Measurements from ENCODE around the gene PCGF3. TPM values are rescaled to one million over a fixed set of nuclear protein-coding genes. Genes with fewer than 3 reads are reported as not detected.
"Not testable (repeated sequence)": the region's sequence is repeated elsewhere in the genome, so short reads cannot be mapped to it uniquely, and the experiment has no call there.

The PCGF3 gene
- polyA plus RNA-seq, 3 donors from 2014 or later = 6.5 to 7.5 (median 6.6) TPM

- Mint-ChIP-seq H3K27ac (no peak overlapping the region), H3K4me3 (no peak overlapping the region), H3K36me3 (peaks cover 13 to 27% (median 24%) of the 10 kb centered on the region in 3 donors), H3K4me1 (peaks cover 4 to 12% of the 10 kb centered on the region in 2 donors), H3K9me3 (no peaks in the 10 kb centered on the region), H3K27me3 (ENCODE audit: low read depth in 3 of 3) (peaks cover 0 to 7% (median 0%) of the 10 kb centered on the region in 3 donors)
- DNase-seq = no peak
These were observed 26.9 kb downstream of the PCGF3 start for GRCh38 chr4:732486-732885.

- H3K4me1 Mint-ChIP-seq = peaks cover 2 to 7% of the 10 kb centered on the region in 2 donors
- no peaks in the 10 kb centered on the region for H3K9me3 Mint-ChIP-seq
- H3K36me3 Mint-ChIP-seq = peaks cover 16 to 33% (median 20%) of the 10 kb centered on the region in 3 donors
- H3K27ac Mint-ChIP-seq = no peak overlapping the region
- no peak overlapping the region for H3K4me3 Mint-ChIP-seq
- peaks cover 0 to 7% (median 0%) of the 10 kb centered on the region in 3 donors for H3K27me3 Mint-ChIP-seq (ENCODE audit: low read depth in 3 of 3)
- DNase-seq = no peak
These were observed 27.4 kb downstream of the PCGF3 start for GRCh38 chr4:732911-733630.

DNA sequence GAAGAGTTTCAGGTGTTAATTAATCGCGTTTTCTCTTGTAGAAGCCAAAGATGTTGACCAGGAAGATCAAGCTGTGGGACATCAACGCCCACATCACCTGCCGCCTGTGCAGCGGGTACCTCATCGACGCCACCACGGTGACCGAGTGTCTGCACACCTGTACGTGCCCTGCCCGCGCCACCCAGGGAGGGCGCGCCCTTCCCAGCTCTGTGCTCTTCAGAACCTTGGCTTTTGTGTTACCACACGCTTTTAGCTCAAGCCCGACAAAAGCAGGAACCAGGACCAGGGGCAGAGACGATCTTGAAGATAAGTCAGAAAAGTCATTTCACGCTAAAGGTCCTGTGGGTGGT is 28.0 kb downstream of the PCGF3 start:
- peaks cover 2 to 5% of the 10 kb centered on the region in 2 donors for H3K4me1 Mint-ChIP-seq
- H3K9me3 Mint-ChIP-seq = no peaks in the 10 kb centered on the region
- DNase-seq = no peak
- H3K4me3 Mint-ChIP-seq = no peak overlapping the region
- H3K27ac Mint-ChIP-seq = no peak overlapping the region
- peaks cover 0 to 7% (median 0%) of the 10 kb centered on the region in 3 donors for H3K27me3 Mint-ChIP-seq (ENCODE audit: low read depth in 3 of 3)
- peaks cover 16 to 35% (median 20%) of the 10 kb centered on the region in 3 donors for H3K36me3 Mint-ChIP-seq

DNA sequence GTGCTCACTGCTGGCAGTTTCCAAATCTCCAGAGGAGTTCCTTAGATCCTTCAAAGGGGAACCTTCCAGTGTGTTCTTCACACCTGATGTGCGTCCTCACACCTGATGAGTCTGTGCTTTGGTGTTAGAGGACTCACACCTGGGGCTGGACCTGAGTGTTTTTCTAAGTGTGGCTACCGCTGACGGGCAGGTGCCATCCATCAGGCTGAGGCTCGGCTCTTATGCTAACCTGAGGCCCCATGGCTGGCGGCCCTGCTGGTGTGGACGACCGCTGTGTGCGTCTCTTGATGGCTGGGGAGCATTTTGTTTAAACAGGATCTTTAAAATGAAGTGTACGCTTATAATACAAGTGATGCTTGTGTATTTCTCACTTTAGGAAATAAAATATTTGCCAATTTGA is 28.4 kb downstream of the PCGF3 start:
- Mint-ChIP-seq H3K27me3 (ENCODE audit: low read depth in 3 of 3) (peaks cover 0 to 7% (median 0%) of the 10 kb centered on the region in 3 donors), H3K27ac (no peak overlapping the region), H3K4me1 (peaks cover 2 to 5% of the 10 kb centered on the region in 2 donors), H3K36me3 (peaks cover 16 to 35% (median 20%) of the 10 kb centered on the region in 3 donors), H3K9me3 (no peaks in the 10 kb centered on the region), H3K4me3 (no peak overlapping the region)
- DNase-seq = no peak

DNA sequence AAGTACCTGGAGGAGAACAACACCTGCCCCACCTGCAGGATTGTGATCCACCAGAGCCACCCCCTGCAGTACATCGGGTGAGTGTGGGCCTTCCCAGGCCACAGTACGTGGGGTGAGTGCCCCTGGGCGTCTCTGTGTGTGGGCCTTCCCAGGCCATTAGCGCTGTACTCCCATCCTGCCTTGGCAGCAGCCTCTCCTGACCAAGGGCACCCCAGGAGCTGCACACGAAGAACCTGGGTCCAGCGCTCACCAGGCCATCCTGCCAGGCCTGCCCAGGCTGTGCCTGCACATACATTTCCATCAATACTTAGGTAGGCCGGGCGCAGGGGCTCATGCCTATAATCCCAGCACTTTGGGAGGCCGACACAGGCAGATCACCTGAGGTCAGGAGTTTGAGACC is 29.3 kb downstream of the PCGF3 start:
- DNase-seq = no peak
- peaks cover 0 to 2% of the 10 kb centered on the region in 2 donors for H3K4me1 Mint-ChIP-seq
- peaks cover 12 to 32% (median 16%) of the 10 kb centered on the region in 3 donors for H3K36me3 Mint-ChIP-seq
- no peak overlapping the region for H3K4me3 Mint-ChIP-seq
- peaks cover 0 to 7% (median 0%) of the 10 kb centered on the region in 3 donors for H3K27me3 Mint-ChIP-seq (ENCODE audit: low read depth in 3 of 3)
- no peak overlapping the region for H3K27ac Mint-ChIP-seq
- no peaks in the 10 kb centered on the region for H3K9me3 Mint-ChIP-seq

- no peak overlapping the region for H3K4me3 Mint-ChIP-seq
- peaks cover 0 to 2% of the 10 kb centered on the region in 2 donors for H3K4me1 Mint-ChIP-seq
- peaks cover 12 to 31% (median 14%) of the 10 kb centered on the region in 3 donors for H3K36me3 Mint-ChIP-seq
- DNase-seq = no peak
- no peaks in the 10 kb centered on the region for H3K9me3 Mint-ChIP-seq
- no peak overlapping the region for H3K27ac Mint-ChIP-seq
- peaks cover 0 to 7% (median 0%) of the 10 kb centered on the region in 3 donors for H3K27me3 Mint-ChIP-seq (ENCODE audit: low read depth in 3 of 3)
These were observed 30.0 kb downstream of the PCGF3 start for GRCh38 chr4:735583-735982.

DNA sequence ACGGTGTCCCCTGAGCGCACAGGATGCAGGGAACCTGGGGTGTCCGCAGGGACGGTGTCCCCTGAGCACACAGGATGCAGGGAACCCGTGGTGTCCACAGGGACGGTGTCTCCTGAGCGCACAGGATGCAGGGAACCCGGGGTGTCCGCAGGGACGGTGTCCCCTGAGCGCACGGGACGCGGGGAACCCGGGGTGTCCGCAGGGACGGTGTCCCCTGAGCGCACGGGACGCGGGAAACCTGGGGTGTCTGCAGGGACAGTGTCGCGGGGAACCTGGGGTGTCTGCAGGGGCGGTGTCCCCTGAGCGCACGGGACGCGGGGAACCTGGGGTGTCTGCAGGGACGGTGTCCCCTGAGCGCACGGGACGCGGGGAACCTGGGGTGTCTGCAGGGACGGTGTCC is 30.9 kb downstream of the PCGF3 start:
- H3K9me3 Mint-ChIP-seq, H3K4me3 Mint-ChIP-seq: not testable (repeated sequence)

GRCh38 chr4:738781-739280 is 33.2 kb downstream of the PCGF3 start:
- no peak for DNase-seq
- Mint-ChIP-seq H3K36me3 (peaks cover 12 to 27% (median 15%) of the 10 kb centered on the region in 3 donors), H3K9me3 (no peaks in the 10 kb centered on the region), H3K4me1 (peaks cover 0 to 3% of the 10 kb centered on the region in 2 donors), H3K27me3 (ENCODE audit: low read depth in 3 of 3) (peaks cover 0 to 4% (median 0%) of the 10 kb centered on the region in 3 donors), H3K4me3 (no peak overlapping the region), H3K27ac (no peak overlapping the region)

More for the DNA sequence above, 30.9 kb downstream of the PCGF3 start:
- H3K36me3 Mint-ChIP-seq = peaks cover 12 to 28% (median 12%) of the 10 kb centered on the region in 3 donors
- not testable (repeated sequence) for H3K27me3 Mint-ChIP-seq (ENCODE audit: low read depth in 3 of 3); DNase-seq; H3K27ac Mint-ChIP-seq; H3K4me1 Mint-ChIP-seq

DNA sequence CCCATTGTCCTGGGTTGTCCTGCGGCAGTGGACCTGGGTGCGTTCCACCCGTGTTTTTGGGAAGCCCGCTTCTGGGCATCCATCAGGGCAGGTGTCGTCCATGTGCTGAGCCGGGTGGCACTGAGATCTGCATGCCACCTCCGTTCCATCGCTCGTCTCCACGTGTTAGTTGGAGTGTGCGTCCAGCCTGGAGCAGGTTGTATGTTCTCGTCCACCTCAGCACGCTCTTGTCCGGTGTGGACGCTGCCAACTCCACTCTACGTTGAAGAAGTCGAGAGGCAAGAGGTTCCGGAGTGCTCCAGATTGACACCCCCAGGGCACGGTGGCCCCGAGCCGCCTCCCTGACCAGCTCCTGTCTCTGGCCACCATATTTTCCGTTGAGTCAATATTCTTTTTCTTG is 33.9 kb downstream of the PCGF3 start:
- DNase-seq = no peak
- Mint-ChIP-seq H3K27me3 (ENCODE audit: low read depth in 3 of 3) (peaks cover 0 to 3% (median 1%) of the 10 kb centered on the region in 3 donors), H3K27ac (no peak overlapping the region), H3K4me3 (no peak overlapping the region), H3K4me1 (peaks cover 0 to 3% of the 10 kb centered on the region in 2 donors), H3K9me3 (no peaks in the 10 kb centered on the region), H3K36me3 (peaks cover 8 to 22% (median 8%) of the 10 kb centered on the region in 3 donors)

- H3K27me3 Mint-ChIP-seq (ENCODE audit: low read depth in 3 of 3) = peaks cover 0 to 3% (median 0%) of the 10 kb centered on the region in 3 donors
- H3K4me1 Mint-ChIP-seq = peaks cover 0 to 3% of the 10 kb centered on the region in 2 donors
- peaks cover 7 to 21% (median 7%) of the 10 kb centered on the region in 3 donors for H3K36me3 Mint-ChIP-seq
- H3K27ac Mint-ChIP-seq = no peak overlapping the region
- no peak for DNase-seq
- no peak overlapping the region for H3K4me3 Mint-ChIP-seq
- H3K9me3 Mint-ChIP-seq = no peaks in the 10 kb centered on the region
These were observed 34.4 kb downstream of the PCGF3 start for GRCh38 chr4:740011-740410.

GRCh38 chr4:740656-741282 is 35.1 kb downstream of the PCGF3 start:
- no peak overlapping the region for H3K27ac Mint-ChIP-seq
- no peak for DNase-seq
- peaks cover 0 to 3% (median 0%) of the 10 kb centered on the region in 3 donors for H3K27me3 Mint-ChIP-seq (ENCODE audit: low read depth in 3 of 3)
- H3K9me3 Mint-ChIP-seq = no peaks in the 10 kb centered on the region
- H3K4me3 Mint-ChIP-seq = no peak overlapping the region
- H3K4me1 Mint-ChIP-seq = peaks cover 0 to 3% of the 10 kb centered on the region in 2 donors
- peaks cover 7 to 15% (median 7%) of the 10 kb centered on the region in 3 donors for H3K36me3 Mint-ChIP-seq

- Mint-ChIP-seq H3K36me3 (peaks cover 7 to 15% (median 7%) of the 10 kb centered on the region in 3 donors), H3K27ac (no peak overlapping the region), H3K4me3 (no peak overlapping the region), H3K4me1 (peaks cover 0 to 3% of the 10 kb centered on the region in 2 donors), H3K27me3 (ENCODE audit: low read depth in 3 of 3) (peaks cover 0 to 3% (median 0%) of the 10 kb centered on the region in 3 donors), H3K9me3 (no peaks in the 10 kb centered on the region)
- DNase-seq = peak in 1 of 3 donors; percentile 10
These were observed 36.6 kb downstream of the PCGF3 start for GRCh38 chr4:742096-742741.

DNA sequence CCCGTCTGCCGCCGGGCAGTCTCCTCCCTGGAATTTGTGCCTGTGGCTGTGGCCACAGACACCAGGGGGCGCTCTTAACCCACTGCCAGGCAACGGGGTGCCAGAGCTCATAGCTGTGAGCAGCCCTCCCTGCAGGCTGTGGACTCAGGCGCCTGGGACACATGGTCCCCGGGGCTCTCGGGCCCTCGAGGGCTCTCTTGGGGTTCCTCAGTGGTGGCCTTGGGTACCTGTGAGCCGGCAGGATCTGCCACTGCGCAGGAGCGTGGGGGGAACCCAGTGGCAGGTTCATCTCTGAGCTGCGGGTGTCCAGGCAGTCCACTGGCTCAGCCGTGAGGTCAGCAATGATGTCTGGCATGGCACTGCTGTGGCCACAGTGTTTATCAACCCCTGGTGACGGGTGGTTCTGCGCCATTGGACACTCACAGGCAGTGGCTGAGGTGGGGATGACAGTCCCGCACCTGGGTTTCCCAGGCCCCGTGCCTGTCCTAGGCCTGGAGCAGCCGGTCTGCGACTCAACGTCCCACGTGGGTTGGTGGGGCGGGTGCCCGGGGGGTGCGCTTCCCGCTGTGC is 37.2 kb downstream of the PCGF3 start:
- H3K36me3 Mint-ChIP-seq = peaks cover 5 to 11% (median 8%) of the 10 kb centered on the region in 3 donors
- peak overlapping the region in 1 of 6 donors; percentile 2 for H3K27ac Mint-ChIP-seq
- no peak overlapping the region for H3K4me3 Mint-ChIP-seq

More for the DNA sequence above, 37.2 kb downstream of the PCGF3 start:
- Mint-ChIP-seq H3K27me3 (ENCODE audit: low read depth in 3 of 3) (peaks cover 0 to 3% (median 1%) of the 10 kb centered on the region in 3 donors), H3K9me3 (no peaks in the 10 kb centered on the region), H3K4me1 (peaks cover 0 to 4% of the 10 kb centered on the region in 2 donors)
- DNase-seq = peak; percentile 53 to 69 (median 60)
